ENCODE data around the gene ZNF227. TPM values are rescaled to one million over a fixed set of nuclear protein-coding genes. Genes with fewer than 3 reads are reported as not detected.
"Not testable (repeated sequence)": the region's sequence is repeated elsewhere in the genome, so short reads cannot be mapped to it uniquely, and the experiment has no call there.

The ZNF227 gene
- total and polyA plus RNA-seq, 9 of the 15 experiments (the other 6 are each of a cell fraction or from before 2014, with no cell fraction given): 3.0 to 15.1 (median 10.0) TPM

DNA sequence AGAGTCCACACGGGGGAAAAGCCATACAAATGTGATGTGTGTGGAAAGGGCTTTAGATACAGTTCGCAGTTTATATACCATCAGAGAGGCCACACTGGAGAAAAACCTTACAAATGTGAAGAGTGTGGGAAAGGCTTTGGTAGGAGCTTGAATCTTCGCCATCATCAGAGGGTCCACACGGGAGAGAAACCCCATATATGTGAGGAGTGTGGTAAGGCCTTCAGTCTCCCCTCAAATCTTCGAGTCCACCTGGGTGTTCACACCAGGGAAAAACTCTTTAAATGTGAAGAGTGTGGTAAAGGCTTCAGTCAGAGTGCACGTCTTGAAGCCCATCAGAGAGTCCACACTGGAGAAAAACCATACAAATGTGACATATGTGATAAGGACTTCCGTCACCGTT lies 24.1 kb downstream of the ZNF227 start:
- FAIRE-seq (no peak), ATAC-seq (no peak), DNase-seq (ENCODE audit: extremely low read depth in 1 of 4, low spot score in 3 of 4) (no peak)
- Histone ChIP-seq H3K79me2 (ENCODE audit: control insufficient read depth, insufficient read depth, low read length) (no peaks in the 10 kb centered on the region), H3K9me3 (replicated peaks; ENCODE audit: control insufficient read depth, insufficient read depth, low read depth, low read length) (peaks cover 10% of the 10 kb centered on the region), H3K9me1 (ENCODE audit: control insufficient read depth, insufficient read depth, low read length) (no peaks in the 10 kb centered on the region), H3K27me3 (ENCODE audit: control insufficient read depth in 2 of 2, insufficient read depth in 2 of 2, low read length in 2 of 2) (no peaks in the 10 kb centered on the region), H3K9ac (ENCODE audit: insufficient read depth in 1 of 2, low read depth in 2 of 2, low read length in 2 of 2) (no peak overlapping the region), H4K20me1 (replicated peaks; ENCODE audit: control insufficient read depth, insufficient read depth, low read length) (no peaks in the 10 kb centered on the region), H3K4me1 (replicated peaks in 1 of 2; ENCODE audit: control insufficient read depth in 2 of 2, insufficient read depth in 2 of 2, low read length in 2 of 2) (no peaks in the 10 kb centered on the region), H3K36me3 (ENCODE audit: control insufficient read depth, insufficient read depth, low read length) (peaks cover 20% of the 10 kb centered on the region; the same call in 2 of the 3 replicates), H2AFZ (ENCODE audit: low read depth, low read length) (no peak overlapping the region), H3K27ac (ENCODE audit: extremely low read depth, low read depth, low read length) (no peak overlapping the region), H3K4me3 (no peak overlapping the region), H3K4me2 (ENCODE audit: insufficient read depth, low read length) (no peak overlapping the region)
- ChIA-PET POLR2A (no interaction called here), CTCF (ENCODE audit: low intra/inter-chr PET ratio) (no interaction called here)
- in situ Hi-C loops (cut with MboI): no loop called here
- TF ChIP-seq MBD2 (IDR thresholded peaks at IDR 0.05; ENCODE audit: borderline replicate concordance, low read depth): no peak
- TF ChIP-seq ARID1B (IDR thresholded peaks at IDR 0.05): no peak
- TF ChIP-seq, protein P1, sequence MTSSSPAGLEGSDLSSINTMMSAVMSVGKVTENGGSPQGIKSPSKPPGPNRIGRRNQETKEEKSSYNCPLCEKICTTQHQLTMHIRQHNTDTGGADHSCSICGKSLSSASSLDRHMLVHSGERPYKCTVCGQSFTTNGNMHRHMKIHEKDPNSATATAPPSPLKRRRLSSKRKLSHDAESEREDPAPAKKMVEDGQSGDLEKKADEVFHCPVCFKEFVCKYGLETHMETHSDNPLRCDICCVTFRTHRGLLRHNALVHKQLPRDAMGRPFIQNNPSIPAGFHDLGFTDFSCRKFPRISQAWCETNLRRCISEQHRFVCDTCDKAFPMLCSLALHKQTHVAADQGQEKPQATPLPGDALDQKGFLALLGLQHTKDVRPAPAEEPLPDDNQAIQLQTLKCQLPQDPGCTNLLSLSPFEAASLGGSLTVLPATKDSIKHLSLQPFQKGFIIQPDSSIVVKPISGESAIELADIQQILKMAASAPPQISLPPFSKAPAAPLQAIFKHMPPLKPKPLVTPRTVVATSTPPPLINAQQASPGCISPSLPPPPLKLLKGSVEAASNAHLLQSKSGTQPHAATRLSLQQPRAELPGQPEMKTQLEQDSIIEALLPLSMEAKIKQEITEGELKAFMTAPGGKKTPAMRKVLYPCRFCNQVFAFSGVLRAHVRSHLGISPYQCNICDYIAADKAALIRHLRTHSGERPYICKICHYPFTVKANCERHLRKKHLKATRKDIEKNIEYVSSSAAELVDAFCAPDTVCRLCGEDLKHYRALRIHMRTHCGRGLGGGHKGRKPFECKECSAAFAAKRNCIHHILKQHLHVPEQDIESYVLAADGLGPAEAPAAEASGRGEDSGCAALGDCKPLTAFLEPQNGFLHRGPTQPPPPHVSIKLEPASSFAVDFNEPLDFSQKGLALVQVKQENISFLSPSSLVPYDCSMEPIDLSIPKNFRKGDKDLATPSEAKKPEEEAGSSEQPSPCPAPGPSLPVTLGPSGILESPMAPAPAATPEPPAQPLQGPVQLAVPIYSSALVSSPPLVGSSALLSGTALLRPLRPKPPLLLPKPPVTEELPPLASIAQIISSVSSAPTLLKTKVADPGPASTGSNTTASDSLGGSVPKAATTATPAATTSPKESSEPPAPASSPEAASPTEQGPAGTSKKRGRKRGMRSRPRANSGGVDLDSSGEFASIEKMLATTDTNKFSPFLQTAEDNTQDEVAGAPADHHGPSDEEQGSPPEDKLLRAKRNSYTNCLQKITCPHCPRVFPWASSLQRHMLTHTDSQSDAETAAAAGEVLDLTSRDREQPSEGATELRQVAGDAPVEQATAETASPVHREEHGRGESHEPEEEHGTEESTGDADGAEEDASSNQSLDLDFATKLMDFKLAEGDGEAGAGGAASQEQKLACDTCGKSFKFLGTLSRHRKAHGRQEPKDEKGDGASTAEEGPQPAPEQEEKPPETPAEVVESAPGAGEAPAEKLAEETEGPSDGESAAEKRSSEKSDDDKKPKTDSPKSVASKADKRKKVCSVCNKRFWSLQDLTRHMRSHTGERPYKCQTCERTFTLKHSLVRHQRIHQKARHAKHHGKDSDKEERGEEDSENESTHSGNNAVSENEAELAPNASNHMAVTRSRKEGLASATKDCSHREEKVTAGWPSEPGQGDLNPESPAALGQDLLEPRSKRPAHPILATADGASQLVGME (CRISPR knock-in tag; IDR thresholded peaks at IDR 0.05): no peak
- peak; percentile 57 for TF ChIP-seq ZNF75A (CRISPR knock-in tag; IDR thresholded peaks at IDR 0.05)
- no peak for TF ChIP-seq RFX1 (IDR thresholded peaks at IDR 0.05)
- no peak for TF ChIP-seq PTBP1 (IDR thresholded peaks at IDR 0.05; ENCODE audit: low read depth, low read length)
- BruUV-seq (replicated peaks): no TSS peak
- intact Hi-C loops (cut with micrococcal nuclease): no loop called here
- 65% methylated on average over 7 of the region's 8 CpGs for WGBS (ENCODE audit: insufficient coverage, low coverage, missing lambda C conversion rate)

DNA sequence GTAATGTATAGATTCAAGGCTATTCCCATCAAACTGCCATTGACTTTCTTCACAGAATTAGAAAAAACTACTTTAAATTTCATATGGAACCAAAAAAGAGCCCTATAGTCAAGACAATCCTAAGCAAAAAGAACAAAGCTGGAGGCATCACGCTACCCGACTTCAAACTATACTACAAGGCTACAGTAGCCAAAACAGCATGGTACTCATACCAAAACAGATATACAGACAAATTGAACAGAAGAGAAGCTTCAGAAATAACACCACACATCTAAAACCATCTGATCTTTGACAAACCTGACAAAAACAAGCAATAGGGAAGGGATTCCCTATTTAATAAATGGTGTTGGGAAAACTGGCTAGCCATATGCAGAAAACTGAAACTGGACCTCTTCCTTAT lies 40.0 kb downstream of the ZNF227 start:
- H3K79me2 ChIP-seq (ENCODE audit: control insufficient read depth, insufficient read depth, low read length); H3K4me2 ChIP-seq (ENCODE audit: insufficient read depth, low read length); POLR2A ChIA-PET; H3K9ac ChIP-seq (ENCODE audit: insufficient read depth in 1 of 2, low read depth in 2 of 2, low read length in 2 of 2); H3K36me3 ChIP-seq (ENCODE audit: control insufficient read depth, insufficient read depth, low read length); H3K27me3 ChIP-seq (ENCODE audit: control insufficient read depth in 2 of 2, insufficient read depth in 2 of 2, low read length in 2 of 2); H2AFZ ChIP-seq (ENCODE audit: low read depth, low read length); DNase-seq (ENCODE audit: extremely low read depth in 1 of 4, low spot score in 3 of 4); ATAC-seq; in situ Hi-C loops (cut with MboI); intact Hi-C loops (cut with micrococcal nuclease); H3K4me1 ChIP-seq (replicated peaks in 1 of 2; ENCODE audit: control insufficient read depth in 2 of 2, insufficient read depth in 2 of 2, low read length in 2 of 2); H3K9me1 ChIP-seq (ENCODE audit: control insufficient read depth, insufficient read depth, low read length); FAIRE-seq; H3K9me3 ChIP-seq (replicated peaks; ENCODE audit: control insufficient read depth, insufficient read depth, low read depth, low read length); CTCF ChIA-PET (ENCODE audit: low intra/inter-chr PET ratio); H3K4me3 ChIP-seq; H4K20me1 ChIP-seq (replicated peaks; ENCODE audit: control insufficient read depth, insufficient read depth, low read length); H3K27ac ChIP-seq (ENCODE audit: extremely low read depth, low read depth, low read length); BruUV-seq (replicated peaks): not testable (repeated sequence)
- 4% methylated on average over 2 of the region's 2 CpGs for WGBS (ENCODE audit: insufficient coverage, low coverage, missing lambda C conversion rate)
